Endothelial cell of hepatic sinusoid (primary cell): ENCODE measurements around the gene RD3L.
"Not testable (repeated sequence)": the region's sequence is repeated elsewhere in the genome, so short reads cannot be mapped to it uniquely, and the experiment has no call there.

ENCODE experiments used
- in situ Hi-C: cut with HindIII; loops from 2 replicates; pipeline ENCODE4 v1.10.0; 2017; ENCODE audit warnings: low sequenced_read_pairs

RD3L gene

GRCh38 chr14:103928011-103928890 lies 14.1 kb downstream of the RD3L start, which contains the start of gene TDRD9:
Gene TDRD9 (plus strand): TSS chr14:103928456. CDS start chr14:103928510, 54 bp downstream.
- in situ Hi-C loops: no loop called here

GRCh38 chr14:103927566-103927965 lies 14.8 kb downstream of the RD3L start:
- in situ Hi-C loops: no loop called here

- in situ Hi-C loops: no loop called here
These were observed 17.0 kb downstream of the RD3L start for GRCh38 chr14:103925316-103925715.

- in situ Hi-C loops: no loop called here
These were observed 18.5 kb downstream of the RD3L start for GRCh38 chr14:103923863-103924262.

- in situ Hi-C loops: not testable (repeated sequence)
These were observed 20.5 kb downstream of the RD3L start for GRCh38 chr14:103921855-103922200.

- in situ Hi-C loops: no loop called here
These were observed 21.1 kb downstream of the RD3L start for GRCh38 chr14:103920981-103921854.

- in situ Hi-C loops: no loop called here
These were observed 25.6 kb downstream of the RD3L start for GRCh38 chr14:103916636-103917262.

- in situ Hi-C loops: no loop called here
These were observed 26.7 kb downstream of the RD3L start for GRCh38 chr14:103915616-103916015.

GRCh38 chr14:103910984-103911383 lies 31.3 kb downstream of the RD3L start:
- in situ Hi-C loops: loop anchor here (5.0 kb wide), 1 partner anchor 104 kb away; no protein-coding TSS in a partner anchor

GRCh38 chr14:103910262-103910935 lies 31.9 kb downstream of the RD3L start:
- in situ Hi-C loops: loop anchor here (5.0 kb wide), 1 partner anchor 103 kb away; no protein-coding TSS in a partner anchor

- in situ Hi-C loops: loop anchor here (5.0 kb wide), 1 partner anchor 102 kb away; no protein-coding TSS in a partner anchor
These were observed 32.6 kb downstream of the RD3L start for GRCh38 chr14:103909531-103910261.

GRCh38 chr14:103908580-103908979 lies 33.7 kb downstream of the RD3L start:
- in situ Hi-C loops: no loop called here

- in situ Hi-C loops: no loop called here
These were observed 36.4 kb downstream of the RD3L start for GRCh38 chr14:103905842-103906456.

GRCh38 chr14:103904493-103905107 lies 37.7 kb downstream of the RD3L start:
- in situ Hi-C loops: no loop called here

GRCh38 chr14:103899833-103900232 lies 42.5 kb downstream of the RD3L start:
- in situ Hi-C loops: no loop called here

GRCh38 chr14:103899316-103899715 lies 43.0 kb downstream of the RD3L start:
- in situ Hi-C loops: no loop called here

GRCh38 chr14:103898711-103899110 lies 43.6 kb downstream of the RD3L start:
- in situ Hi-C loops: no loop called here

- in situ Hi-C loops: no loop called here
These were observed 44.1 kb downstream of the RD3L start for GRCh38 chr14:103898204-103898603.
